ENCODE measurements around the gene KCNN3.

DNA sequence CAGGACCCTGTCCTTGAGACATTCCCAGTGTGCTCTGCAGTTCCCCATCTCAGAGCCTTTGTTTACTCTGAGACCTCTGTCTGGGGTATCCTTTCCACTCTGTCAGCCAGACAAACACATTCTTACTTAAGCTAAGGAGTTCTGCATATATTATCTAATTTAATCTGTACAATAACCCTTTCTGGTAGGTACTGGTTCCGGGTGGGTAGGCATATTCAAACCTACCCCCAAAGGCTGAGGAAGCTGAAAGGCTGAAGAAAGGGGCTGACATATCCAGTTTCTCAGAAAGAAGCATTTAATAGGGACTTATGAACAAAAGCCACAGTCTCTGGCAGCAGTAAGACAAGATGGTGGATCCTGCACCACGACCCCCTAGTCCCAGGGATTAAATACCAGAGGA, 53.1 kb downstream of the KCNN3 start:
- no peak for TF ChIP-seq FOXP2 (optimal IDR thresholded peaks at IDR 0.05; ENCODE audit: borderline replicate concordance, extremely low read depth, extremely low read length, insufficient read depth)
- no peak for TF ChIP-seq POLR2AphosphoS5 (IDR thresholded peaks at IDR 0.05; ENCODE audit: low read depth, low read length)

Data from PFSK-1 (cell line).